Measurements from ENCODE around the gene SPA17.

Gene SPA17

DNA sequence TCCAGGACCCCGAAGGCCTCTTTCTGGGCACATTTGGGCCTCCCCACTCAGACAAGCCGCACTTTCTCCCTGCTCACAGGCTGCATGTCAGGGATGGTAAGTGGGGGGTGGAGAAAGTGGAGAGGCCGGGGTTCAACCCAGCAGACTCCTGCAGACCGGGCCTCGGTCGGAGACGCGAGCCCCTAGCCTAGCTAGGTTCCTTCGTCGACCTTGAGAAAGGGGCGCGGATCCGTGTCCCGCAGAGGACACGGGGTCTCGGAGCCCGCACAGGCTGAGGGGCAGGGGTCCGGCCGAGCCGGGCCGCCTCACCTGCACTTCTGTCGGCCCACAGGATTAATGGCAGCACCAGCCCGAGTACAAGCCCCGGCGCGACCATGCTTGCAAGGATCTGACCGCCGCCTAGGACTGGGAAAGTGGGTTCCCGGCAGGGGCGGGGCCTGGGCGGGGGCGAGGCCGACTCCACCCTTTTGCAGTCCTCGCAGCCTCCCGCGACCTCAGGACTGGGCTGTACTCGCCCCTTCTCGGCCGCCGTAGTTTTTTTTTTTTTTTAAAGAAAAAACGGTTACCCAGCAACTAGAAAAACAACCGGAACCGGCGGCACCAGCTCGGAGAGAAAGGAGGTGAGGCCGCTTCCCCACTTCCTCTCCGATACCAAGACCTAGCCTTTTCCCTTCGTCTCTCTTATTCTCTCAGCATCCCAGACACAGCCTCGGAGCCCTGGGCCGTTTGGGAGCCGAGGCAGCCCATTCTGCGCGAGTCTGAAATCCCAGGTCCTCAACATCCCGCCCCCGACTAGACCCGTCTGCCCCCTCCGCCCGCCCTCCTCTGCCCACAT lies at the start of gene SPA17, which contains the start of gene SIAE:
SPA17 (plus strand) TSS at position 572 of the 835 bp plus-strand sequence. CDS start 1,361 bp downstream, outside the sequence.
SIAE (minus strand) TSS at position 407 of the 835 bp plus-strand sequence; CDS start at position 376, 31 bp downstream.
- DNase-seq, result peak; percentile 42 to 92 (median 76)

GRCh38 chr11:124625504-124626168 lies 48.1 kb upstream of the SPA17 start:
- no peak for DNase-seq

DNA sequence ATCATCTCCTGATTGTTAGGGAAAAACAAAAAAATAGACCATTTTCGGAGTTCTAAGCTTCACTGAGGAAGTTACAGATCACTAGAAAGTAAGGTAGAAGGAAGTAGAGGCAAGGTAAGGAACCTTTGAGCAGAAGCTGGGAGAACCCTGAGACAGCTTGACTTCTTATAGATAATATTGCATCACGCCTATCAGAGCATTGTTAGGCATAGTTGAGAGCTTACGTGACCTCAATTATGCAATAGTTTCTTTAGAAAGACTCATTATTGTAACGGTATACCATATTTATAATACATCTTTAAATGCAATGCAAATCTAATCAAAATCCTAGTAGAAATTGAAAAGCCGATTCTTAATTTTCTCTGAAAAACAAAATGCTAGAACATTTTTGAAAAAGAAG lies 46.2 kb upstream of the SPA17 start:
- DNase-seq, result no peak

GRCh38 chr11:124629961-124630360 lies 43.7 kb upstream of the SPA17 start:
- no peak for DNase-seq

DNA sequence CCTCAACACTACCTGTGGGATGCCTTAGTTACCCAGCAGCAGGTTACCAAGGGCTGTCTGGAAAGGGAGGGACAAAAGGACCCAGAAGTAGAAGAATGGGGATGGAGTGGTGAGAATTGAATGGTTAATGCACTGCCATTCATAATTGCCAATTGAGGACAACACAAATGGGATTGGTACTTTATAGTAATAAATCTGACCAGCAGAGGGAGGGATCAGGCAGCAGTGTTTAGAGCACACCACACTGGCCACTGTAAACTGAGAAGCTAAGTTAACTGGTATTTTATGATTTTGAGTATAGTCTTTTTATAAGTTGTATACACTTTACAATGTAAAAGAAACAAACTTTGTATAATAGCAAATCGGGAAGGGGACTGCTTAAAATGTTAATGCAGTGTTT lies 40.3 kb upstream of the SPA17 start:
- no peak for DNase-seq

DNA sequence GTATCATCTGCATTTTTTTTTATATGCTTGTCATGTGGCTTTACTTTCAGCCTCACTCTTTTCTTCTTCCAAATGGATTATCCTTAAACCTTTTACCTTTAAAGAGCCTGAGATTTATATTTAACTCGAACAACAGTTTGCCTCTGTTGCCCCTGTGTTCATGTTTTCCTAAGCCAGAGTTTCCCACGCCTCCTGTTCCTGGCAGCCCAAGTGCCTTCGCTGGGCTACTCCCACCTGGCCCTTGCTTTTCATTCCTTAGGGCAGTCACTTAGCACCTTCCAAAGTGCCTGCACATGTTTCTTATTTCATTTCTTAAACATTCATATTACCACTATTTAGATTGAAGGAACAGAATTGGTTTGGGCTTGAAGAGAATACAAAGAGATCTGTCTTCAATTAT lies 37.8 kb upstream of the SPA17 start:
- DNase-seq, result no peak

DNA sequence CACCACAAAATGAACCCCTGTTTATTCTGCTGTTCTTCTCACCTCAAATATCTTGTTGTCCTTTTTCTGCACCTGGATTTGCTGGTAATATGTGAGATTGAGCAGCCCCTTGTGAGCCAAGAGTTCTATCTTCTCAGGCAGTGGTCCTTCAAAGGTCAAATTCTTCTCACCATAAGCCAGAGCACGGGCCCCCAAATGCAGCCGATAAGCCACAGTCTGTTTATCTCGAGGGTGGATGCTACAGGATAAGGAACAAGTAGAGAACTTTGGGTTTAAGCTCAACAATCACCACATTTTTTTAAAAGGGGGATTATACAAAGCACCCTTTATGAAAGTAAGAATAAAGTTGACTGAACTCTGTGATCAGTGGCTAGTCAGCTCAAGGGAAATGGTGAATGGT lies 35.2 kb upstream of the SPA17 start:
- DNase-seq, result no peak

DNA sequence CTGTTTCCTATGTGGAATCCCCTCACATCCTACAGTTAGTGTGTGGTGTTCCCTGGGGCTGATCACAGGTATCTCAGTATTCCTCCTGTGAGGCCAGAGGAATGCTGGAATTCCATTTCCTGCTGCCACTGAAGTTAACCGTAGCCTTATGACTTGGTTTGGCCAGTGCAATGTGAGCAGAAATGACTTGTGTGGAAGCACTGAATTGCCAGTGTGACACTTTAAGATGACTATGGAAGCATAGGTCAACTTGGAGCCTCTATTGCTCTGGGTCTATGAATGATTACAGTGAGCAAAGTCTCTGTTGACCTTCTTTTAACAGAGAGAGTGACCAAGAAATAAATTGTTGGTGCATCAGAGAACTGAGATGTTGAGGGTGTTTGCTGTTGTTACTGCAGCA lies 34.5 kb upstream of the SPA17 start:
- DNase-seq, result no peak

GRCh38 chr11:124640666-124641065 lies 33.0 kb upstream of the SPA17 start:
- DNase-seq, result no peak

GRCh38 chr11:124642628-124643027 lies 31.1 kb upstream of the SPA17 start:
- DNase-seq, result no peak

GRCh38 chr11:124643042-124643604 lies 30.6 kb upstream of the SPA17 start:
- DNase-seq, result no peak

DNA sequence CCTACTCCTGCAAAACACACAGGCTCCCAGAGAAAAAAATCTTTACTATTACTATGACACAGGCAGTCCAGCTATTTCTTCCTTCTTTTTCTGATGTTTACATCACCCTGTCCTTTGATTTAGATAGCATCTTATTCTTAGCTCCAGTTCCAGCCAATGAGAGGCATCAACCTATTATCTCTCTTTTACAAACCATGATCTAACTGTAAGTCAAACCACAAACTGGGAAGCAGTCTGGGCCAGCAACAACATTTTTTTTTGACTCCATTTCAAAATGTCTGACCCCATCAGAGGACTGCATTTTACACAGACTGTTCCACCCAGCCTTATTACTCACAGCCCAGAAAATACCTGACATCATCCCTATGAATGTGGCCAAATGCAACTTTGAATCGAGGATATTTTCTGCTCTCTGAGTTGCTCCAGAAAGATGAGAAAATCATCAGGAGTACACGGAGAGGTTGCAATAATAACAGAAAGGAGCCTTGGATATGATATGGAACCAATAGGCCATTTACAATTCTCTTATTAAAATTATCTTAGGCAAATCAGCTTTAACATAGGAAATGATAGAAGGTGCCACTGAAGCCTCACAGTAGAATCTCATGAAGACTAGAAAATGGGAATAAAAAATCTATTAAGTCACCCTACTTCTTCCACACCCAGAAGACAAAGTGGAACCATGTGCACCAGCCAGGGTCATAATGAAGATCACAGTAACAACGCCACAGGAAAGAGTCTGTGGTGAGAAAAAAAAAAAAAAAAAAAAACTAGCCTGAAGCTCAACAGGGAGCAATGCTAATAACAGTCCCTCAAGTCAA lies 29.9 kb upstream of the SPA17 start:
- no peak for DNase-seq

DNA sequence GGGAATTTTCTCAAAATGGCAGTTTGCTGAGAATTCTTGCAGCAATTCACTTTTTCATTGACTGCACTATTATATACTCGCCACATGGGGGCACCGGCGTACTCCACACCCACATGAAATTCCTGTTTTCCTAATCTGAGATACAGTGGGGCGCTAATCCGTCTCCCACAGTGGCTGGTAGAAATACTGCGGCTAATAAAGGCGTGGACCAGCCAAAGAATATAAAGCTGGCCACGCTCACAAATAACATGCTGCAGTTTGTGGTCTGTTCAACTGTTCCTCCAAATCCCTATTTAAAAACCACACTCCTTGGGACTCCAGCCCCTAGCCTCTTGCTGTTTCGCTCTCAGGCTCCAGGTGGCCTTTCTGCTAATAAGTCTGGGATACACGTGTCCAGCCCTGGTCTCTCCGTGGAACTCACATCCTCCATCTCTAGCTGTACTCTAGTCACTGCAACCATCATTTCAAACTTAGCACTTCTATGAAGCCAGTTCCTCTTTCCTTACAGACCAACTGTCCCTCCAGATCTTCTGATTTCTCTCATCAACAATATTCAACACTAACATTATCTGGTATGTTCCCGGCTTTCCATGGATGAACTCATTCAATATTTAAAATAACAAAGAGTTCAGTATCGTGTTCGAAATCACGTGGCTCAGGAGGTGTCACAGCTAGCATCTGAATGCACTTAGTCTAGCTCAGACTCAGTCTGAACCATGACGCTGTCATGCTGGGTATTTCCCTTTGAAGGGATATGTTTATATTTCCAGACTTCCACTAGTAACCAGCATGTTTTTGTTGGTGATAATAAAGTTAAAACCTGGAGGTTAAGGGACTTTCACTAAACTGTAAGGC lies 29.1 kb upstream of the SPA17 start:
- peak in 10 of 14 donors; percentile 1 to 44 (median 9) for DNase-seq

GRCh38 chr11:124646148-124646547 lies 27.6 kb upstream of the SPA17 start:
- no peak for DNase-seq

DNA sequence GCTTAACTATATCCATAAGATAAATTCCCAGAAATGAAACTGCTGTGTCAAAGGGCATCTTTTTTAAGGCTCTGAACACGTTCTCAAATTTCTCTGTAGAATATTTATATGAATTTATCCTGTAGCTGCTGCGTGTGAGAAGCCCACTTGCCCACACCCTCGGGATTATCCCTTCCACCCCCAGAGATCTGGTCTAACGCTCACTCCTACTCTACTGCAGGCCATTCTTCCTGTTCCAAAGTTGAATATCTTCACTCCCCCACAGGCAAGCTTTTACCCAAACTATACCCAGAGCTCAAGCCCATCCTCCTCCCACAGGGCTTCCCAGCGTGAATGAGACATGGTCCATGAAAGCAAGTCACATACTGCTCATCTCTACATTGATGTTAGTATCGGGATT lies 25.1 kb upstream of the SPA17 start:
- no peak for DNase-seq

DNA sequence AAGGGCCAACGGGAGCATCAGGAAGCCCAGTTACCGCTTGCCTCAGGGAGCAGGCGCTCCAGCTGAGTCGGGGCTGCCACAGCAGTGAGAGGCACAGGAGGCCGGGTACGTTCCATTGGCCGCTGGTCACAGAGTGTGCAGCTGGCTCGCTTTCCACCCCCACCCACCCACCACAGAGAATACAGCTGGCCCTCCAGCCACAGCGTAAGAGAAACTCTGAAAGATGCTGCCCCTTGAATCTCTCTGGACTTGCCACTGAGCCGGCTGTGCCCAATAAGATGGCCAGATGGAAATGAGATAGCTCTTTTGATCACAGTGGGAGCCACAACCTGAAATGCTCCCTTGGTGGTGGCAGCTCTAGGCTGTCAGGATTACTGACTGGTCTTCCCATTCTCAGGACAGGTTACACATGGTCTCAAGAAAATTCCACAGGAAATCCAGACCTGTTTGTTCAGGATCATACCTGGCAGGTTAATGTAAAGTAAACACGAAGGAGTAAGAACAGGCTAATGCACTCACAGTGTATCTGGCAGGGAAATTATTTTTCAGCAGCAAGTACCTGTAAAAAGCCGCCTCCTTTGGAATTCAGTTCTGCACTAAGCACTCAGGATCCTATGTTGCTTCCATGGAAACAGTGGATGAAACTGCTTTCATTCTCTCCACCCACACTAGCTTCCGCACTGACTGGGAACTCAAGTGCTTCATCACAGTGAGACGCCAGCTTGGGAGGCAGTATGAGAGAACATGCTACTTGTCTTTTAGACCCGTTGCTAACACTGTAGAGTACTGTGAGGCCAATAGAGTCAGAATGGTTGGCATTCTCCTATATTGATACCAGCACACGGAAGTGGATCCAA lies 16.7 kb upstream of the SPA17 start:
- no peak for DNase-seq

DNA sequence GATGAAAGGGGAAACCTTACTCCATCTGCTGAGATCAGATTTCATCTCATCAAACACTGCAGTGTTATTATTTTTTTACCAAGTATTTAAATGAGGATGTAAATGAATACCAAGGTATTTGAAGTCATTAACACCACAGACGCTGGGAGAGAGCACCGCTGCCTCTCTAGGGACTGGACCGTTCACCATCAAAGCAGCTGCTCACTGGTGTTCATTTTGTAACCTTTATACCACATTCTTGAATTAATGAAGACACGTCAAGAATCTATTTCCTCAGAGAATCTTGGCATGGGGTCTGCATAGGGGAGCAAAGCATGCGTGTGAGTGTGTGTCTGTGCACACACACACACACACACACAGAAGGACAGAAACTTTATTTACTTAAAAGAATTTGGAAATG lies 15.8 kb upstream of the SPA17 start:
- no peak for DNase-seq

DNA sequence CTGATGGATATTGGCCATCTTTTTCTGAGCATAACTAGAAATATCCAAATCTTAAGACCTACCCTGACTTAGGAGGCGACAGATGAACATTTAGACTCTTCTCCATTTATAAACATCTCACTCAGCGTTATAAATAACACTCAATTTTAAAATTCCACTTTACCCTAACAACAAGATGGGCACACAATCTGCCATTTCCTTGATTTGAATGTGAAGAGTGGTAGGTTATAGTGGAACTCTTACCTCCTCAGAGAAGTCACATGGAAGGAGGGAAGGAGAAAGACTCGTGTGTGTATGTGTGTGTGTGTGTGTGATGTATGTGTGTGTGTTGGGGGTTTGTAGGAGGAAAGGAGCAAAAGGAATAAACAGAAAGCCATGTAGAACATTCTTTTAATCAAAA lies 15.2 kb upstream of the SPA17 start:
- DNase-seq, result no peak

- no peak for DNase-seq
Measured at GRCh38 chr11:124658986-124659385, 14.7 kb upstream of the SPA17 start.

DNA sequence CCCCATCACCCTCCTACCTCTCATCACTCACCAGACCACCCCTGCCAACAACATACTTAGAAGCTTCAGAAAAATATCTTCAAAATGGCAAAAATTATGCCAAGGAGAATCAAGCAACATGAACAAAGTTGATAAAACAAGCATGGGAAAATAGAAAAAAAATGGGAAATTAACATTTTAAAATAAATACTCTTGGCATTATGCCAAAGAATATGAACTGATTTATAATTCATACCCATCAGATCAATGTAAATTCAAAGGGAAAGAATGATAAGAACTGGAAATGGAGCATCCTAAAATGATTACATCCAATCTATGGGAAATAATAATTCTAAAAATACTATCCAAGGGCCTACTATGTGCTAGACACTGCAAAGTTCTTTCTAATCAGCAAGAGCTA lies 12.2 kb upstream of the SPA17 start:
- no peak for DNase-seq

DNA sequence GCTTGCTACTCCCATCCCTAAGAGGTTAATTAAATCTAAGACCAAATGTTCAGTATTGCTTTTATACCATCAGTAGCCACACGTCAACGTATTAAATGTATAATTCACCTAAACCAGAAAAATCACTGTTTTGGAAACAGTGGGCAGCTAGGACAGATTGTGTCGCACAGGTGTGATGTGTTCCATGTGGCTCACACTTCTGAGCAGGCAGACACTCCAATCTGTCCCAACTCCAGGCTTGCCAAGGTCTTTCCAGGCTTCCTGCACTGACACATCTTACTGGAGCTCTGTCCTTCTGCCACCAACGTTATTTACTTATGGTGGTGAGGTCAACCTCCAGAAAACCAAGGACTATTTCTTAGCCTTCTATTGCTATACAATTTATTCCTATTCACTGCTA lies 11.6 kb upstream of the SPA17 start:
- DNase-seq, result peak in 1 of 14 donors; percentile 37

Measured in C1 segment of cervical spinal cord (tissue), 14 donors.